Activated CD8-positive, alpha-beta memory T cell treated with anti-CD3 and anti-CD28 coated beads, Interleukin-2, amount 10 ng/mL, durations not matched to agents 7 days and 5 days (primary cell): ENCODE measurements around the gene PLIN4. TPM values are rescaled to one million over a fixed set of nuclear protein-coding genes. Genes with fewer than 3 reads are reported as not detected.
A peak's percentile ranks its signal among the peaks of the same experiment; 100 is the strongest.
"Not testable (repeated sequence)": the region's sequence is repeated elsewhere in the genome, so short reads cannot be mapped to it uniquely, and the experiment has no call there.

Experiments used
- ATAC-seq: fragments of 150-1000 bp; cut with Tn5 transposase; one replicate; pipeline ENCODE4 v1.10.0; 2021; ENCODE audit warnings: moderate library complexity
- CTCF ChIA-PET: fragments of 350-600 bp; sonication (Branson Sonifier 250); formaldehyde crosslinking; loops from one replicate; lab custom pipeline; 2021; ENCODE audit warnings: antibody characterized with exemption; lab: Charles Lee
- DNase-seq: peaks from one replicate; pipeline ENCODE4 v3.0.0-alpha.2; 2020
- H3K27ac Mint-ChIP-seq: one replicate; pipeline ENCODE4 v1.8.0; 2021; ENCODE audit warnings: mild to moderate bottlenecking, mixed read lengths
- H3K27me3 Mint-ChIP-seq: one replicate; pipeline ENCODE4 v1.8.0; 2021; ENCODE audit warnings: mixed read lengths
- H3K36me3 Mint-ChIP-seq: one replicate; pipeline ENCODE4 v1.8.0; 2021; ENCODE audit warnings: mild to moderate bottlenecking, mixed read lengths
- H3K4me1 Mint-ChIP-seq: one replicate; pipeline ENCODE4 v1.8.0; 2021; ENCODE audit warnings: mixed read lengths
- H3K4me3 Mint-ChIP-seq: one replicate; pipeline ENCODE4 v1.8.0; 2021; ENCODE audit warnings: mild to moderate bottlenecking, moderate library complexity, mixed read lengths
- H3K9me3 Mint-ChIP-seq: one replicate; pipeline ENCODE4 v1.8.0; 2022; ENCODE audit warnings: low read depth, mixed read lengths
- total RNA-seq, 2 experiments: library from RNA; stranded (reverse); gene quantifications; one replicate each; pipeline ENCODE4 v1.2.3, GENCODE V29; 2021

Gene PLIN4
- total RNA-seq, result not detected

DNA sequence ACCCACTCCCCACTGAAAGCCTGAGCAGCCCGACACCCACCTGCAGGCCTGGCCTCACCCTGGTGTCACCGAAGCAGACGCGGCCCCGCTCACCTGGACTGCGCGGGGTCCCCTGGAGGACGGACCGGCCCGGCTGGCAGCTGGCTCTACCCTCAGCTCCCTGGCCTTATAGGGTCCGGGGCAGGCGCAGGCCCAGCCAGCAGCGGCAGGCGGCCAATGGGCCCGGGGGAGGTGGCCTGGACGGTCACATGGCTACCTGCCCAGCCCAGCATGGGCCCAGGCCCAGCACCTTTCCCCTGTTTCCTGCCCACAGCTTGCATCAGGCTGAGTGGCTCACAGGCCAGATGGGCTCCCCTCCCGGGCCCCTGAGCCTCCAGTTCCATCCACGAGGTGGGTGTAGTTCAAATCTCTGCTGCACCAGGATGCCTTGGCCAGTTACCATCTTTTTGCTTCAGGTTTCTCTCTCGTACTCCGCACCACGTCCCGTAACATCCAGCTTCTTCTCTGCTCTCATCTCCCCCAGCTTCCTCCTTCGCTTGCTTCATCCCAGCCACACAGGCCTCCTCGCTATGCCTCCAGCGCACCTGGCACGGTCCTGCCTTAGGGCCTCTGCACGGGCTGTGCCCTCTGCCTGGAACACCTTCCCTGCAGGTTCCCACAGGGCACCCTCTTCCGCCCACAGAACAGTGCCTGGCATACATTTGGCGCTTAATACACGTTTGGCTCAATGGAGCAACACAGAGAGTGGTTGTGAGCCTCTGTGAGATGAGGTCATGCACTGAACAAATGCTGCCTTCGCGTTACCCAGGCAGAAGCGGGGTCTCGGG lies at the start of gene PLIN4:
TSS of gene PLIN4 (minus strand) at position 142 of the 827 bp plus-strand sequence. CDS start 214 bp downstream, outside the sequence.
- H3K27me3 Mint-ChIP-seq, result no peaks in the 10 kb centered on the region
- no peaks in the 10 kb centered on the region for H3K36me3 Mint-ChIP-seq
- no peak within 1 kb of the TSS for H3K4me3 Mint-ChIP-seq
- no peak for DNase-seq
- CTCF ChIA-PET, result no interaction called here
- no peak within 1 kb of the TSS for H3K27ac Mint-ChIP-seq
- ATAC-seq, result no peak
- H3K9me3 Mint-ChIP-seq, result no peaks in the 10 kb centered on the region
- no peaks in the 10 kb centered on the region for H3K4me1 Mint-ChIP-seq

DNA sequence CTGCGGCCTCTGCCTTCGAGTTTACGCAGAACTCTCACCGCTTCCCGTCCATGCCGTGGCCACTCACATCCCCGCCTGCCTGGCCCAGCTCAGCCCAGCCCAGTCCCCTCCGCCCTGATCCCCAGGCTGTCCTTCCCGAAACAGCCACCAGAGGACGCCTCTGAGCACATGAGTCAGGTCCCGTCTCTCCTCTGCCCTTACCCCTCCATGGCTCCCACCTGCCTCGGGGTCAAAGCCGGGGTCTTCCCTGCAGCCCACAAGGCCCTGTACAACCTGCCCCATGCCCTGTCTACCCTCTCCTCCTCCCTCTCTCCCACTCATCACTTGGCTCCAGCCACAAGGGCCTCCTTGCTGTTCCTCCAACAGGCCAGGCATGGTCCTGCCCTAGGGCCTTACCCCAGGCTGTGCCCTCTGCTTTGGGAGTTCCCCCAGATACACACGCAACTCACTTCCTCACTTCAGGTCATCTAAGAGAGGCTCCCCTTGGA lies 49.3 kb upstream of the PLIN4 start:
- H3K36me3 Mint-ChIP-seq, result no peaks in the 10 kb centered on the region
- no peaks in the 10 kb centered on the region for H3K9me3 Mint-ChIP-seq
- peak; percentile 75 for DNase-seq
- no peaks in the 10 kb centered on the region for H3K4me1 Mint-ChIP-seq
- CTCF ChIA-PET, result interaction anchor here (1.1 to 6.9 kb wide), 9 partner anchors 11 to 223 kb away, joined by 3 to 74 read pairs (median 5); partner anchors contain the start of gene LRG1
- peak; percentile 42 for ATAC-seq
- H3K27ac Mint-ChIP-seq, result no peak overlapping the region
- H3K27me3 Mint-ChIP-seq, result no peaks in the 10 kb centered on the region
- no peak overlapping the region for H3K4me3 Mint-ChIP-seq

DNA sequence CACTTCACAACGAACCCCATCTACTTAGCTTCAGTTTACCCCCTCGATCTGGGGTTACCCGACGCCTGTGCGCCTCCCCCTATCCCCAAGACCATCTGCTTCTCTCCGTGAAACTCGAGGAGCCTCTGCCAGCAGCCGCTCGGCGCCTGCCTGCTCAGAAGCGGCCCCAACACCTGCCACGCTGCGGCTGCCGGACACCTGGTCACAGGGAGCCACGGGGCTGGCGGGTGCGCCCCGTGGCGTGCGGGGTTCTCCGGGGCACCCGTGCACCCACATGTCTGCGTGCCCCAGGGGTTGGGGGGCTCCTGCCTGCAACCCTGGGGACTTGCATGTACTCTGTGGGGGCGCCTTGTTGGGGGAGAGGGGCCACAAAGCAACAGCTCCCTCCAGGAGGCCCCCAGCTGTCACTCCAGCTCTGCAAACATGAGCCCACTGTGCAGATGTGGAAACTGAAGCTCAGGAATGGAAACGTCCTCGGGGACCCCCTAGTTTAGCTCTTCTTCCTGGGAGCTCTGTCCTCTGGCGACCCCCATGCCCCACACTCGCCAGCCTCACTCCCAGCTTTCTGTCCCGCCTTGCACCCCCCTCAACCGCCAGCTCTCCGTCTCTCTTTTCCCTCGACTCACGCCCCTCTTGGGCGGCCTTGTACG lies 48.2 kb upstream of the PLIN4 start:
- Mint-ChIP-seq H3K4me3 (no peak overlapping the region), H3K4me1 (no peaks in the 10 kb centered on the region)
- CTCF ChIA-PET, result interaction anchor here (0.9 to 6.9 kb wide), 9 partner anchors 10 to 225 kb away, joined by 3 to 74 read pairs (median 3); partner anchors contain the start of gene LRG1

GRCh38 chr19:4563562-4563961 lies 45.3 kb upstream of the PLIN4 start:
- H3K36me3 Mint-ChIP-seq, H3K4me3 Mint-ChIP-seq, CTCF ChIA-PET, H3K27ac Mint-ChIP-seq, H3K27me3 Mint-ChIP-seq, DNase-seq, H3K9me3 Mint-ChIP-seq, ATAC-seq, H3K4me1 Mint-ChIP-seq: not testable (repeated sequence)

More for the DNA sequence above, 48.2 kb upstream of the PLIN4 start:
- no peaks in the 10 kb centered on the region for H3K27me3 Mint-ChIP-seq
- ATAC-seq, result no peak
- no peaks in the 10 kb centered on the region for H3K36me3 Mint-ChIP-seq
- H3K27ac Mint-ChIP-seq, result no peak overlapping the region
- H3K9me3 Mint-ChIP-seq, result no peaks in the 10 kb centered on the region
- DNase-seq, result no peak

GRCh38 chr19:4562085-4562484 lies 43.8 kb upstream of the PLIN4 start:
- DNase-seq, H3K4me3 Mint-ChIP-seq, H3K36me3 Mint-ChIP-seq, H3K4me1 Mint-ChIP-seq, H3K27me3 Mint-ChIP-seq, CTCF ChIA-PET, H3K9me3 Mint-ChIP-seq, ATAC-seq, H3K27ac Mint-ChIP-seq: not testable (repeated sequence)

DNA sequence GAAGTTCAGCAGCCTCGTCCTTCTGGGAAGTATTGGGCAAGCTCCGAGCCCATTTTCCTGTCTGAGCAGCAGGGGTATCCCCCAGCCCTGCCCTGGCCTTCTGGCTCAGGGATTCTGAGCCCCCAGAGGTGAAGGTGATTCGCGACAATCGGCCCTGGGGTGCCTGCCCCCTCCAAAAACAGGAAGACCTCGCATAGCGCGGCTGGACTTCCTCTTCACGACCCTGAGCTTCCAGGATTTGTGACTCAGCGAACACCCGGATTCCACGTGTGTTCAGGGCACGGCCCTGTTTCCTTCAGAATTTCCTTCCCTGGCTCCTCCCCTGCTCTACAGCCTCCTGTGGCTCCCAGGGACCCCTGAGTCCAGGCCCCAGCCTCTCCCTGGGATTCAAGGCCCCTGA lies 41.3 kb upstream of the PLIN4 start, which contains the start of gene SEMA6B:
TSS of gene SEMA6B (minus strand) at position 116 of the 400 bp plus-strand sequence. CDS start 1,227 bp downstream, outside the sequence.
- ATAC-seq, result no peak

GRCh38 chr19:4557971-4558941 lies 40.0 kb upstream of the PLIN4 start:
- Mint-ChIP-seq H3K4me1 (no peaks in the 10 kb centered on the region), H3K27ac (no peak overlapping the region), H3K36me3 (no peaks in the 10 kb centered on the region), H3K27me3 (no peaks in the 10 kb centered on the region), H3K4me3 (no peak overlapping the region), H3K9me3 (no peaks in the 10 kb centered on the region)
- CTCF ChIA-PET, result interaction anchor here (0.8 to 1.7 kb wide), 3 partner anchors 11 to 79 kb away, joined by 3 to 14 read pairs (median 5); no protein-coding TSS in a partner anchor
- no peak for DNase-seq
- ATAC-seq, result peak; percentile 40

More for the DNA sequence above, 41.3 kb upstream of the PLIN4 start, which contains the start of gene SEMA6B:
- no peak for DNase-seq
- Mint-ChIP-seq H3K4me1 (no peaks in the 10 kb centered on the region), H3K36me3 (no peaks in the 10 kb centered on the region), H3K4me3 (no peak within 1 kb of the TSS), H3K27me3 (no peaks in the 10 kb centered on the region), H3K27ac (no peak within 1 kb of the TSS), H3K9me3 (no peaks in the 10 kb centered on the region)
- CTCF ChIA-PET, result interaction anchor here (0.6 to 2.1 kb wide), 4 partner anchors 13 to 121 kb away, joined by 3 to 14 read pairs (median 4); no protein-coding TSS in a partner anchor

DNA sequence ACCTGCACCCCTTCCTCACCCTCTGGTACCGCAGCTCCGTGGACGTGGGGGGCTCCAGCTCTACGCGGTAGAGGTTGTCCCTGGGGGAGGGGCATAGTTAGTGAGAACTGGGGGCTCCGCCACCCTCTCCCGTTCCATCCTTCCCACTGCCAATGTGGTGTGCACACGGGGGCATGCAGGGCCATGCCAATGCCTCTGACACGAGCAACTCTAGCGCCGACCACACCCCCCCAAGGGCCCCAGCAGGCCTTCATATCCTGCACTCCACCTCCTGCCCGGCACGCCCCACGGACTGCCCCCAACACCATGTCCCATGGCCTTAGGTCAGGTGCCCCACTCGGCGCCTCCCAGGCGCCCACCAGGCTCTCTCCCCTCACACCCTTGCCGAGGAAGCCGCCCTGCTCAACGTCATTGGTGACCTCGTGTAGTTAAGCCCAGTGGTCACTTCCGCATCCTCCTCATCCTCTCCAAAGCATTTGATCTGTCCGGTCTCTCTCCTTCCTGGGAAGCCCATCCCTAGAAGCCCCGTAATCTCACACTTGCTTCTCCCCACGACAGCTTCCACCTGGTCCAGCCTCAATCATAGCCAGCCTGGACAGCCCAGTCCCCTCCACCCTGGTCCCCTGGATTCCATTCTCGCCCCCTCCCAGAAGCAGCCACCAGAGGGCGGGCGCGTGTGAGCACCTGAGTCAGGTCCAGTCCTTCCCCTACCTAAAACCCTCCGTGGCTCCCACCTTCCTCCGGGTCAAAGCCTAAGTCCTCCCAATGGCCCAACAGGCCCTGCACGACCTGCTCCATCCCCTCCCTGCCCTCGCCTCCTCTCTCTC lies 39.1 kb upstream of the PLIN4 start:
- no peaks in the 10 kb centered on the region for H3K36me3 Mint-ChIP-seq
- CTCF ChIA-PET, result interaction anchor here (0.6 to 1.6 kb wide), 4 partner anchors 10 to 79 kb away, joined by 3 to 6 read pairs (median 4); partner anchors contain the start of gene PLIN5
- H3K9me3 Mint-ChIP-seq, result no peaks in the 10 kb centered on the region
- ATAC-seq (peak; percentile 28), DNase-seq (no peak)
- H3K27me3 Mint-ChIP-seq, result no peaks in the 10 kb centered on the region
- no peak overlapping the region for H3K27ac Mint-ChIP-seq
- no peak overlapping the region for H3K4me3 Mint-ChIP-seq
- H3K4me1 Mint-ChIP-seq, result no peaks in the 10 kb centered on the region

DNA sequence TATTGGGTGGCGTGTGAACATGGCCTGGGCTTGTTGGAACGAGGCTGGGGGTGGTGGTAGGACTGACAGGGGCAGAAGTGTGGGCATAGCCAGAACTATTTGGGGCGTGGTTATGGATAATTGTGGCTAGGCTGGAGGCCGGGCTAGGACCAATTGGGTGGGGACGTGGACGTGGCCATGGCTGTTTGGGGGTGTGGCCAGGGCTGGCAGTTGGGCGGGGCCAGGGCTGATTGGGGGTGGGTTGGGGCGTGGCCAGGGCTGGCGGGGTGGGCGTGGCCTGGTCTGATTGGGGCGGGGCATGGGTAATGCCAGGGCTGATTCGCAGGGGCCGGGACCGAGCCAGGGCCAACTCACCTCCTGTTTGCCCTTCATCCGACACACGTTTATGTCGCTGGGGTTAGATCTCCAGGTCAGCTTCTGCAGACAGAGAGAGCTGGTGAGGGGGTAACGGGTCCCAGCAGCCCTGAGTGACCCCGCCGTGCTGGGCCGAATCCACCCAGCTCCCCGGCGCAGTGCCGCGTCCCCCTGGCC lies 38.4 kb upstream of the PLIN4 start:
- H3K9me3 Mint-ChIP-seq, result no peaks in the 10 kb centered on the region
- ATAC-seq (peak; percentile 54), DNase-seq (peak; percentile 43)
- H3K36me3 Mint-ChIP-seq, result no peaks in the 10 kb centered on the region
- H3K27me3 Mint-ChIP-seq, result no peaks in the 10 kb centered on the region
- no peaks in the 10 kb centered on the region for H3K4me1 Mint-ChIP-seq
- no peak overlapping the region for H3K4me3 Mint-ChIP-seq
- no peak overlapping the region for H3K27ac Mint-ChIP-seq
- CTCF ChIA-PET, result interaction anchor here (0.6 to 1.6 kb wide), 4 partner anchors 11 to 80 kb away, joined by 3 to 6 read pairs (median 4); partner anchors contain the start of gene PLIN5

GRCh38 chr19:4555657-4556561 lies 37.6 kb upstream of the PLIN4 start:
- DNase-seq (no peak), ATAC-seq (no peak)
- H3K27me3 Mint-ChIP-seq, result no peaks in the 10 kb centered on the region
- no peaks in the 10 kb centered on the region for H3K36me3 Mint-ChIP-seq
- H3K4me1 Mint-ChIP-seq, result no peaks in the 10 kb centered on the region
- no peak overlapping the region for H3K4me3 Mint-ChIP-seq
- H3K27ac Mint-ChIP-seq, result no peak overlapping the region
- H3K9me3 Mint-ChIP-seq, result no peaks in the 10 kb centered on the region
- CTCF ChIA-PET, result interaction anchor here (0.8 to 1.6 kb wide), 2 partner anchors 11 to 33 kb away, joined by 3 to 6 read pairs; no protein-coding TSS in a partner anchor

GRCh38 chr19:4554717-4555116 lies 36.4 kb upstream of the PLIN4 start:
- CTCF ChIA-PET, result interaction anchor here (0.9 kb wide), 2 partner anchors 12 to 82 kb away, joined by 3 read pairs; no protein-coding TSS in a partner anchor
- no peak for ATAC-seq
- Mint-ChIP-seq H3K4me1 (no peaks in the 10 kb centered on the region), H3K4me3 (no peak overlapping the region), H3K9me3 (no peaks in the 10 kb centered on the region), H3K27ac (no peak overlapping the region), H3K36me3 (no peaks in the 10 kb centered on the region), H3K27me3 (no peaks in the 10 kb centered on the region)
- DNase-seq, result no peak
